A549 treated with Mapracorat at 1 μM for 4 hours (cell line): ENCODE data around the gene FOXD4L4. TPM values are rescaled to one million over a fixed set of nuclear protein-coding genes. Genes with fewer than 3 reads are reported as not detected.

Source experiments
- total RNA-seq: library from RNA; stranded (reverse); fragments of 200-300 nt; extraction: Qiagen RNA extraction; gene quantifications from 5 replicates; pipeline ENCODE4 v1.2.3, GENCODE V29; 2022

FOXD4L4 gene
- 0.08 TPM in 1 of 5 replicates, not detected in the others for total RNA-seq

DNA sequence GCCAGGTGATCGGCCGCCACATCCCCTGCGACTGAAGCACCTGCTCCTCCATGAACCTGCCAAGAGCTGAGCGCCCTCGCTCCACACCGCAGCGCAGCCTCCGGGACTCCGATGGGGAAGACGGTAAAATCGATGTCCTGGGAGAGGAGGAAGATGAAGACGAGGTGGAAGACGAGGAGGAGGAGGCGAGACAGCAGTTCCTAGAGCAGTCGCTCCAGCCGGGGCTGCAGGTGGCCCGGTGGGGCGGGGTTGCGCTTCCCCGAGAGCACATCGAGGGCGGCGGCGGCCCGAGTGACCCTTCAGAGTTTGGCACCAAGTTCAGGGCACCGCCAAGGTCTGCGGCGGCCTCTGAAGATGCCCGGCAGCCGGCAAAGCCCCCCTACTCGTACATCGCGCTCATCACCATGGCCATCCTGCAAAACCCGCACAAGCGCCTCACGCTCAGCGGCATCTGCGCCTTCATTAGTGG is at the start of gene FOXD4L4:
FOXD4L4 (plus strand) TSS at position 51 of the 469 bp plus-strand sequence; CDS start at position 51, 0 bp downstream.

Other genes with a start within 250 kb of the FOXD4L4 start
- gene ZNG1E, start 61.2 kb upstream of the FOXD4L4 start, total RNA-seq: 63.9 to 77.0 TPM (median 64.6 TPM) in 5 replicates